GM18873 (cell line): ENCODE results near the gene TCEA2.

Source experiments
- ATAC-seq: cut with Tn5 transposase; IDR thresholded peaks from one replicate; pipeline ENCODE4 v1.9.1; 2021; ENCODE audit warnings: mild to moderate bottlenecking, moderate library complexity, moderate number of reproducible peaks; ENCODE audit not compliant: unreplicated experiment, low FRiP score

TCEA2 gene

DNA sequence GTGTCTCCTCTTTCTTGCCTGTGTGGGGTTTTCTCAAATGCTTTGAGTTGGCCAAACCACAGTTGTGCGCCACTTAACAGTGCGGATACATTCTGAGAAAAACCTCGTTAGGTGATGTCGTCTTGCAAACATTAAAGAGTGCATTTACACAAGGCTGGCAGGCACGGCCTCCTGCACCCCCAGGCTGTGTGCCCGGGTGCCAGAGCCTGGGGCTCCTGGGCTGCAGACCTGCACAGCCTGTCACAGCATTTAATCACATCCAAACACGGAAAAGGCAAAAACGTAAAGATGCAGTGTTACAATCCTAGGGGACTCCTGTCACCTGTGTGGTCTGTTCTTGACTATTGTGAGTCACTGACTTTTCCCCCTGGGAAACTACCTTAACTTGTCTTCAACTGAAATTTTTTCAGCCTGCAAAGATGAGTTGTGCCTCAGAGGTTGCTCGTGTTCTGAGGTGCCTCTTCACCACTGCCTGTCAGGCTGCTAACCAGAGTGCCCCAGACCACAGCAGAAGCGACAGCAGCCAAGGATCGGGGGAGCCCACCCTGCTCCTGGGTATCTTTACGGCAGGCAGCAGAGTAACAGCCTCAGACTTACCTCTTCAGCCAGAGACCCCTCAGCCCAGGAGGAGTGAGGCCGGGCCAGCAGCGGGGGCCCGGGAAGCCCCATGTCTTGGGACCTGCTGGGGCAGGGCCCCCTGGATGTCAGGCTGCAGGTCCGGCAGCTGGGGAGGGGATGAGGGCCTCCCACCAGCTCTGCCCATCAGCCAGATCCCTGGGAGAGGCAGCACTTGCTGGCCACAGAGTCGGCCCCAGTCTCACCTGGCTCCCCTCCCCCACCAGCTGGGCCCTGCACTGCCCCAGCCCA lies 27.7 kb upstream of the TCEA2 start:
- ATAC-seq, result no peak

DNA sequence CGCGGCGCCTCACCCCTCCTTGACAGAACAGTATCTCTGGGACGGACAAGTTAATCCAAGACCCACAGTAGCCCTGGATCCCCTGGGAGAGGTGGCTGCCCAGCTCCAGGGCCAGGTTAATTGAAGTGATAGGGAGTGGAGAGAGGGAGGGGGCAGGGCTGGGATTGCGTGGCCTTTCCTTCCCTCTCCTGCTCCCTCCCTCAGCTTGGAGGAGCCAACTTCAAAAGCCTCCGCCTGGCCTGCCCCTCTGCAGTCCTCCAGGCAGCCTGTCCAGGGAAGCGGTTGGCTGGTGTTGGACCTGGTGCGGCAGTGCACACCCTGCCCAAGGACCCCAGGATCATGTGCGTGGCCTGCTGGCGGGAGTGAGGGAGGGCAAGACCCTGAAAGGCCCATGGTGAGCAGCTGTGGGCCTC lies 27.1 kb upstream of the TCEA2 start, which contains the start of gene C20orf204:
Gene C20orf204, plus strand, starts transcription at position 250 of the 413 bp plus-strand sequence. Its CDS starts 142 bp downstream, at position 392.
- ATAC-seq, result no peak

DNA sequence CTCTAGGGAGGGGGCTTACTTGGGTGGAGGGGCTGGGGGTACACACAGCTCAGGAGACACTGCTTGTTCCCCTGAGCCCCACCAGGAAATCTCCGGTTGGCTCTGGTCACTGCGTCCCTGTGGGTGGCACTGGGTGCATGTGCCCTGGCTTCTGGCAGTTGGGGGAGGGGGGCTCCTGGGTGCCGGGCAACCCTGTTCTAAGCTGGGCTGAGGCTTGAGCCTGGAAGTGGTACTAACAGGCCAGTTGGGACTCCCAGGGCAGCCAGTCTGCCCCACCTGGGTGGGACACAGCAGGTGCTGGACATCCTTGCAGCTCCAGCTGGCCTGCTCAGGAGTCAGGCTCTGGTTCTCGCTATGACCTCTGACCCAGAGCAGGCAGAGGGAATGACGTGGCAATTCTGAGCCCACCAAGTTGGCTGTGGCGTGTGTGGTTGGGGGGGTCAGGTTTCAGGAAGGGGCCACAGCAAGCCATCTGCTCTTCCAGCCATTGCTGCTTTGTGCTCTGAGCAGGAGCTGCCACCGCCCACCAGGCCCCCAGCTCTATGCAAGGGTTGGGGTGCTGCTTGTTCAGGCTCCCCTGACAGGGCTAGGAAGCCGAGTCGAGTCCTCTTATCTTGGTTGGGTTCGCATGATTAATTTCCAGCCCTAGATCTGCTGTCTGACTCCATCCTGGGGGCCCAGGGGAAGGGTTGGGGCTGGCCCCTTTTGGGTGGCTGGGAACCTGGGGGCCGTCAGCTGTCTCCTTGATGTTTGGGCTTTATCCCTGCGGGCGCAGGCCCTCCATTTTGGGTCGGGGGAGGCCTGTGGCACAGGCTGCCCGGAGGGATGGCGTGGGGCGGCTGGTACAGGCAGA lies 26.4 kb upstream of the TCEA2 start:
- ATAC-seq, result no peak

DNA sequence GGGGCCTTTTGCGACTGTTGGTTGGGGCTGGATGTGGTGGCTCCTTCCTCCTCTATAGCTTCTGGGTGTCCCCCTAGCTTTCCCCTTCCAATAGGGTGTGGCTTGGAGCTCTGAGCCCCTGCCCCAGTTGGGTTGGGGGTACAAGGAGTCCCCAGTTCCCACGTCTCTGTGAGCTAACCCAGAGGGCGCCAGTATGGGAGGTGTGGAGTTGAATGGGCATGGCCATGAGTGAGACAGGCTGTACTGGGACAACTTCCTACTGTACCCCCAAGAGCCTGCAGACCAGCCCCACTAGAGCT lies 25.9 kb upstream of the TCEA2 start:
- ATAC-seq, result no peak

DNA sequence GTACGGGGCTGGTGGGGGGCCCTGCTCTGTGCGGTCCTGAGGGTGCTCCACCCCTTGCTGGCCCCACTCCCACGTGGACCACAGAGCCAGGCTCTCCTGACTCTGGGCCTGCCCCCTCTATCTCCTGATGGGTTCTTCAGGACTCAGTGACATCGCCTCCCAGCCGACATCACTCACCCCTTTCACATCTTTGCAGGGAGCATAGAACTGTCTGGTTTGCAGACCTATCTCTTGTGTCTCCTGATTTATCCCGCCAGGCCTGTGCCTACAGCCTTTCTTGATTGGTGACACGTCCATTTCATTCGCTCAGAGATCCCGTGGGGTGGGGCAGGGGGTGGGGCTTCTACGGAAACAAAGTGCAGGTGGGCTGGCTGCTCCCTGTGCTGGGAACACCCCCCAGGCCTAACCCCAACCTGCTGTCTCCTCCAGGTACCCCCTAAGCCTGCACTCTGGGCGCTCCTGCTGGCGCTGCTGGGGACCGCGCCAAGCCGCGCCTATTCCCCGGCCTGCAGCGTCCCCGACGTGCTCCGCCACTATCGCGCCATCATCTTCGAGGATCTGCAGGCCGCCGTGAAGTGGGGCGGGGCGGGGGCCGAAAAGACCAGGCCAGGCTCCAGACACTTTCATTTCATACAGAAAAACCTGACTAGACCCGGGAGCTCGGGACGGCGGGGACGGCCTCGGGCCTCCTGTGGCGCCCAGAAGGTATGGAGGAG lies 25.3 kb upstream of the TCEA2 start:
- no peak for ATAC-seq

DNA sequence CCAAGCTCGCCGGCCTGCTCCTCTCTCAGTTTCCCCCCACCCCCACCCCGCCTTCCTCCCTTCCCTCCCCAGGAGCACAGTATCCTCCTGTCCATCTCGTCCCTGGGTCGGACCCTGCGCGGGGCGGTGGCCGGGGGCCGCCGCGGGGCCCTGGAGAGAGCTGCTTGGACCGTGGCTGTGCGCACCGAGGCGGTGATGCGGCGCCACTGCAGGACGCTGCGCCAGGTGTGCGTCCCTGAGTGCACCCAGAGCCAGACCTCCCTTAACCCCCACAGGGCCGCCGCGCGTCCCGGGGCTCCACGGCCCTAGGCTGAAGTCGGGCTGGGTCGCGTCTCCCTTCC lies 24.8 kb upstream of the TCEA2 start:
- ATAC-seq, result no peak

DNA sequence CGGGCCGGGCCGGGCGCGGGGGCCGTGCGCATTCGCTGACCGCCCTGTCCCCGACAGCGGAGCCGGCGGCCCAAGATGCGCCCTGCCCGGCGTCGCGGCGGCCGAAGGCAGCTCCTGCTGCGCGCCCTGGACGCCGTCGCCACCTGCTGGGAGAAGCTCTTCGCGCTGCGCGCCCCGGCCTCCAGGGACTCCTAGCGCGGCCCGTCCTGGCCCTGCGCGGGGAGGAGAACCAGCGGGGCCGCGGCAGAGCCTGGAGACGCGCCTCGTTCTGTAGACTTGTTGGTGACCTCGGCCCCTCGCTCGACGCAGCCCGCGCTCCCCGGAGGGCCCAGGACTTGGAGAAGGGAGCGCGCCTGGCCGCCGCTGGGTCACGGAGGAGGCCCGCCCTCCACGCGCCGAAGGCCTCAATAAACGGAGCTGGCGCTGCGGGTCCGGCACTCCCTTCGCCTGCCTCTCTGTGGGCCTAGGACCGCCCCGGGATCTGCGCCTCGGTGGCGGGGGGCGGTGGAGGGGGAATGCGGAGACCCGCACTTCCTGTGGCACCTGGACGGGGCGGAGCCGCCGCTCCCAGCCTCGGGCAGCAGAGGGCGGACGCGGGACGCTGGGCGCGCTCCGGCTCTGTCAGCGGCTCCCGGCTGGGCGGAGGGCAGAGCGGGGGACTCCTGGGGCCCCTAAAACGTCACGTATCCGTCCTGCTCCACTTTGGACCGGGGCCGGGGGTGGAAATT lies 24.3 kb upstream of the TCEA2 start:
- ATAC-seq, result no peak

DNA sequence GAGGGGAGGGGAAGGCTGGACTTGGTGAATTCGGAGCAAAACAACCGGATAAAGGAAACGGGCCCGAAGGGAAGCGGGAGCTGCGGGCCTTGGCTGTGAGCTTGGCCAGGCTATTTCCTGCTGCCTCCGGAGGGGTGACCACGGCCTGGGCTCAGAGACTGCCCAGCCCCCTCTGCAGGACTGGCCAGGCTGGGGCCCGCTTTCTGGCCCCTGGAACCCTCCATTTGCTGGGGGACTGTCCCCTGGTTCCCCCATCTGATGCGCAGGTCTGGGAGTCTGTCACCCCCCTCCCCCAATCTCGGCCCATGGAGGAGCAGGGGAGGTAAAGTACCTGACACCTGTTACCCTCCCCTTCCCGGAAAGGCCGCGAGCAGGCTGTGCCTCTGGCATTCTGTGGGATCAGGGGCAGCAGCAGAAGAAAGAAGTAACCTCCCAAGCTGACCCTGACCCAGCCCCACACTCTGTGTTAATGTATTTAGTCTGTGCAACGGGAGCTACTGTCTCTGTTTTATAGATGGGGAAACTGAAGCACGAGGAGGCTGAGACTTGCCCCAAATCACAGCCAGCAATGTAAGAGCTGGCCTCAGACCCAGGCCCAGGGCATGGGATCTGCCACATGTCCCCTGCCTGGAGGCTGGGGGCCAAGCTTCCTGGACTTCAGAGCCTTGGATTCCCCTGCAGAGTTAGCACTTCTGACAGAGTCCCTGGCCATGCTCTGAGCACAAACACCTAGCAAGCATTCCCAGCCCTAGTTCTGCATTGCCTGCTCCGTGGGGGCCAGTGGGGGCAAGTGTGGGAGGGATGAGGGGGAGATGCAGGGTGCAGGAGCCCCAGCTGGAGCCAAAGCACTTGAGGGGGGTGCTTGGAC lies 23.5 kb upstream of the TCEA2 start:
- ATAC-seq, result no peak

DNA sequence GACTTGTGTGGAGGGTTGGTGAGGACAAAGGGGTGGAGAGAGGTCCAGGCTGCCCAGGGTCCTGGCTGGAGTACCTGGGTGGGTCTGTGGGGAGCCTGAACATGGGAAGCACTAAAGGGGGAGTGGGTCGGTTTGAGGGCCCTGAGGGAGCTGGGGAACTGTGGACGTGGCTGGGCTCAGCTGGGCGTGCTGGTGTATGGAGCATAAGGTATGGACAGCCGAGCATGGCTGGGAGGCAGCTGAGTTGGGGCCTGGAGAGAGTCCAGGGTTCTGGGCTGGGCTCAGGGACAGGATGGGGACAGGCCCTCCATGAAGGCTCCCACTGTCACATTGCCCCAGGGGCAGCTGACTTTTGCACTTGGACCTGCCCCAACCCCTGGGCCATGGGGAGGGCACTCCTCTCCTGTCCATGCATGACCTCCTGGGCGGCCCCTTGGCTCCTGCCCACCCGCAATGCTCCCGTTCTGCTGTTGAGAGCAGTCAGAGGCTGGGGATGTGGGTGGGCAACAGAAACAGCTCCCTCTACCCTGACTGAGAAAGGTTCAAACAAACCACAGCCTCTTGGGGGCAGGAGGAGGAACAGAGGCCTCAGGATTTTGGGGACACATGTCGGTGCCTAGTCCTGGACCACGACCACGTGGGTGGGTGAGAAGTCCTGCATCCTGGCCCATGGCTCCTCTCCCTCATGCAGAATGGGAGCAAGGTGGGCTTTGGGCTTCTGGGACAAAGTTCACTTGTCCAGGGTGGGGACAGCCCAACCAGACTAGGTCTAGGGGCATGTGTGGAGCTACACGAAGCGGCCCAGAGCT lies 22.6 kb upstream of the TCEA2 start:
- ATAC-seq, result no peak

DNA sequence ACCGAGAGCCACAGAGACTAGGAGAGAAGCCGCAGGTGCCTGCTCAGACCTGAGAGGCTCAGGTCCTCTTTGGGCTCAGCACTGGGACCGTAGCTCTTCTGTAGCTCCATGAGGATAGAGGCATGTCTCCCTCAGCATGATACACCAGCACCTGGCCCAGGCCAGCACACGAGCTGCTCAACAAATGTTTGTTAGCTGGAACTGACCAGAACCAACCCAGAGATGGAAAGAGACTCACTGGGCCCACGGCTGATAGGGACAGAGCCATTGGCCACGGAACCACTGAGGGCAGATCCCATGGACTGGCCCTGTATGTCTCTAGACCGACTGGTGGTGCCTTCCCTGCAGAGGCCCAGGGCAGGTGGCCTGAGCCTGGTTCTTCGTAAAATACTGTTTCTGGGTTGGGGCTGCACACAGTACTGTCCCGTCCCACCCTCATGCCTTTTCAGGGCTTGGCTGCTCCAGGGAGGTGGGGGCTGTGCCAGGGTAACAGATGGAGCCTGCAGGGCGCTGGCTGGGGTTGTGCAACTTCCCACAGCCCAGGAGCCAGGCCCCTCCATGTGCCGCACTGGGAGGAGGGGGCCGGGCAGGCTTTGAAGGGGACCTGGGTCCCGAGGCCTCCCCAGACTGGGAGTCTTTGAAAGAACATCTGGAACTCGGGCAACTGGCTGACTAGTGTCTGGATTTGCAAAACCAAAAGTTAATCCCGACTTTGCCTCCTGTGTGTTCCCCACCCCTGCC lies 21.8 kb upstream of the TCEA2 start:
- no peak for ATAC-seq

DNA sequence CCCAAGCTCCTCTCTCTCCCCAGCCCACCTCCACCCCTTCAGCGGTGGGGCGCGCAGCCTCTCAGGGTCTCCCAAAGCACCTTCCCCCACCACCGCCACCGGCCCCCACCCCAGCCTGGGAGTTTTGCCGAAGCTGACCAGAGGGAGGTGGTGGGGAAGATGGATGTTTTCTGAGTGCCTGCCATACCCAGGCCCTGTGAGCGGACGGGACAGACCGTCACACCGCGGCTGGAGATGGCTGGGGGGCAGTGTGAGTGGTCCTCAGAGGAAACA lies 21.3 kb upstream of the TCEA2 start:
- ATAC-seq, result no peak

DNA sequence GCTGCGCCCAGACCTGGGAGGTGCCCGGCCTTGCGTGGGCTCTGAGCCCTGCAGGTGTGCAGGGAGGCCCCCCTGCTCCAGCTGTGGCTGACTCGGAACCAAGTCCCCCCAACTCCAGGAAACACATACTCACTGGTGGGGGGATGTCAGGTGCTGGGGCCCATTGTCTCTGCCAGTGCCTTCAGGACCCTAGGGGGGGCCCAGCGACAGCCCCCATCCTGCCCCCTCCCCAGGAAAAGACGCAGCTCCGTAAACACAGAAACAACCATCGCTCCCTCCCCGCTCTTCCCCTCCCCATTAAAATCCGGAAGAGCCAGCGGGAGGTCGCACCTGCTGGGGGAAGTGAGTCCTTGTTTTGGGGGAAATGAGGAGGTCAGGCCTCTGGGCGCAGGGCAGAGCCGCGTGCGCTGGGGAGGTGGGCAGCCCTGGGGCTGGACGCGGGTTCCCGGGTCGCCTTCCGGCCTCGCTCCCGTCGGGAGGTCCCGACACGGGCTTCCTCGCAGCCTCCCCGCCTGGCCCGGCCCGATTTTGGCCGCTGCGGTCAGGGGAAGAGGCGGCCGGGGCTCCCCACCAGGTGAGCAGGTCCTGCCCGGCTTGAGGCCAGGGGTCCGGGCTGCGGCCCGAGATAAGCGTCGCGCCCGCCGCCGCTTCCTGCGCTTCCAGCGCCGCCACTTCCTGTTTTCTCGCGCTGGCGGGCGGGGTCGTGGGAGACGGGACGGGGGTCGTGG lies 20.8 kb upstream of the TCEA2 start:
- ATAC-seq, result no peak

DNA sequence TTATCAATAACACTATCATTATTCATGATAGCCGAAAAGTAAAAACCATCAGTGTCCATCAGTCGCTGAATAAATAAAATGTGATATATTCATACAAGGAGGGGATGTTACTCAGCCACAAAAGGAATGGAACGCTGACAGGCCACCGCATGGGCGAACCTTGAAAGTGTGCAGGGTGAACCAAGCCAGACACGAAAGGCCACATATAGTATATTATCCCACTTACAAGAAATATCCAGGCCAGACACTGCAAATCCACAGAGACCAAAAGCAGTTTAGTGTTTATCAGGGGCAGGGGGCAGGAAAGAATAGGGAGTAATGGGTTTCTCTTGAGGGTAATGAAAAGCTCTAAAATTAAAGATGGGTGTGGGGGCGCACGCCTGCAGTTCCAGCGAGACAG lies 19.2 kb upstream of the TCEA2 start:
- ATAC-seq, result no peak

DNA sequence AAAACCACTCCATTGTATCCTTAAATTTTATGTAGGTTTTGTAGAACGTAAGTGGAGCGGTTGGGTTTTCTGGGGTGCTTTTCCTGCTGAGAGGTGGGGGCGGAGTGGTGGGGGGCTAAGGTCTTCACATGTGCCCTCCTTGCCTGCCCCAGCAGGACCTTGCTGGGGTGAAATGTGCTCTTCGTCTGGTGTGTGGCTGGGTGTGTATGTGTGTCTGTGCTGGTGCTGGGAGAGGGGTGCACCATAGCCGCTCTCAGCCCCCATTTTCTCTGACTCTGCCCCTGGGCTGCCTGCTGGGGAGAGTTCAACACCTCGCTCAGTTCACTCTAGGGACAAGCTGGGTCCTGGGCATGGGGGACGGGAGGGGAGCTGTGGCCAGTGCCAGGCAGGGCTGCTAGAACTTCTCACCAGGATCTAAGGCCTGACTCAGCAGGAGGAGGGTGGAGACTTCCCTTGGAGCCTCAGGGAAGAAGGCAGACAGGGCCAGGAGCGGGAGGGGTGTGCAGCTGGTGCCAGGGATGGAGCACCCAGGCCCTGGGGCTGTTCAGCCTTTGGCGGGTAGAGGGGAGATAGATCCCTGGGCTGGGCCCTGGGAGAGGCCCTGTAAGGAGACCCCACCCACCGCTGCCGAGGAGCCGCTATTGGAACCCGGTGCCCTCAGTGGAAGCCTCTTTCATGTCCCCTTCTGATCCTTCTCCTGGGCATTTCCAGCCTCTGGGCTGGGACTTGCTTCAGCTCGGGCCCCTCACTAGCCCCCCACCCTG lies 18.3 kb upstream of the TCEA2 start:
- no peak for ATAC-seq

DNA sequence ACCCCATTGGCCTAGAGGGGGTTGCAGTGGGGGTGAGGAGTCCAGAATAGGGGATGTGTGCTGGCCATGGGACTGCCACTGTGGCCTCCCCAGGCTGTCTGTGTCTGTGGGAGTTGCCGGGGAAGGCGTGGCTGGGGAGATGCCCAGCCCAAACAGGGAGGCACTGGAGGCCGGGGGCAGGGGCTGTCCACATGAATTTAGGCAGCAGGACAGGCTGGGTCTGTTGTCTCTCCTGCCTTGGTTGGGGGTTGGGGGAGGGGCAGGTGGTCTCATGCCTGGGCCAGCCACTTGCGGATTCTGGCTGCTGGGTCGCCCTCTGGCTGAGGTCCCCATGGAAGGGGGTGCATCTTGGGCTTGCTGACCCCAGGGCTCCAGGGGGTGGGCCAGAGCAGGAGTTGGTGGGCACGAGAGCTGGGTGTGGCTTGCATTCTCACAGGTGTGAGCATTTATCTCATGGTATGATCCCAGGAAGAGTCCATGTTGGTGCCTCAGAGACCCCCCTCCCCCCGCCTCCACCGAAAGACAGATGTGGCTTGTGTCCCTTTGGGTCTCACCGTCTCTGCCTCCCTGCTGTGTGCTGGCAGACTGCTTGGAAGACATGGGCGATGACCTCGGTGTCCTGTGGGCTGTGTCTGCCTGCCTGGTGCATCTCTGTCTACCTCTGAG lies 17.5 kb upstream of the TCEA2 start:
- no peak for ATAC-seq

DNA sequence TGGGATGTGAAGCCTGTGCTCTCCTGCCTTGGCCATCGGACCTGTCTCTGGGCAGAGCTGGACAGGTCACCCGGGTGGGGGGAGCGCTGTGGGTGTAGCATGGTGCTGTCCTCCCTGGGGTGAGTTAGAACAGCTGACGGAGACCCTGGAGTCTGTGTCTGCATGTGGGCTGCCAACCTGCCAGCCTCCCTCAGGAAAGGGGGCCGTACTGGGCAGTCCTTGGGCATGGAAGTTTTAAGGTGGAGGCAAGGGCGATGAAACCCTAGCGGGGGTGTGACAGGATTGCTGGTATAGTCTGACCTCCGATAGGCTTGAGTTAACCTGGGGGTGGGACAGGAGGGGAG lies 16.0 kb upstream of the TCEA2 start:
- no peak for ATAC-seq

DNA sequence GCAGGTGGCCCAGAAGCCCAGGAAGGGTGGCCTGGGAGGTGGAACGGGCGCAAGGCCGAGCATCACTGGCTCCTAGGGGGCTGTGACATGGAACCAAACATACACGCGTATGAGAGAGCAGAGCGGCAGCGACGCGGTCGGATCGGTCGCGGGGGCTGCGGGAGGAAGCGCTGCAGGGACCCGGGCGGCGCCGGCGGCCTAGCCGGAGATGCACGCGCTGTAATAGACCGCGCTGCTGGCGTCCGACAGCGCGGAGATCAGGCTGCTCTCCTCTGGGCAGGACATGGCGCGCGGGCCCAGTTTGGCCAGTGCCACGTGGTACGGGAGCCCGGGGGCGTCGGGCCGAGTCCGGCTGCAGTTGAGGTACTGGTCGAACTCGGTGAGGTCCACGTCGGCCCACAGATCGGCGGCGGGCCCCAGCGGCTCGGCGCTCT lies 15.0 kb upstream of the TCEA2 start:
- ATAC-seq, result no peak
